MM.1S (cell line): Measurements from ENCODE around the gene SLC9A3.

Experiments
- DNase-seq: peaks from one replicate; pipeline ENCODE4 v3.0.0-alpha.2; 2015
- H2AFZ ChIP-seq: fragments of 300-600 bp; sonication (generic); 2 replicates; pipeline ENCODE4 v1.6.0; 2016; ENCODE audit warnings: antibody characterized with exemption, low read length
- H3F3A ChIP-seq: fragments of 300-600 bp; sonication (generic); 2 replicates; pipeline ENCODE4 v1.6.1; 2016; ENCODE audit warnings: mild to moderate bottlenecking, antibody characterized with exemption, low read length, moderate library complexity, mixed read lengths; ENCODE audit not compliant: insufficient read depth
- H3K27ac ChIP-seq: fragments of 300-600 bp; sonication (generic); 2 replicates; pipeline ENCODE4 v1.5.1; 2016; ENCODE audit warnings: mild to moderate bottlenecking, low read length
- H3K27me3 ChIP-seq: fragments of 300-600 bp; sonication (generic); replicated peaks from 2 replicates; pipeline ENCODE4 v1.6.0; 2016; ENCODE audit warnings: low read length; ENCODE audit not compliant: insufficient read depth
- H3K36me3 ChIP-seq: fragments of 300-600 bp; sonication (generic); replicated peaks from 2 replicates; pipeline ENCODE4 v1.6.1; 2016; ENCODE audit warnings: mild to moderate bottlenecking, low read length, mixed read lengths; ENCODE audit not compliant: insufficient read depth
- H3K4me1 ChIP-seq: fragments of 300-600 bp; sonication (generic); 2 replicates; pipeline ENCODE4 v1.6.1; 2016; ENCODE audit warnings: low read length, mixed read lengths
- H3K4me2 ChIP-seq: fragments of 300-600 bp; sonication (generic); 2 replicates; pipeline ENCODE4 v1.6.0; 2016; ENCODE audit warnings: low read depth, low read length
- H3K4me3 ChIP-seq: fragments of 300-600 bp; sonication (generic); 2 replicates; pipeline ENCODE4 v1.5.1; 2016; ENCODE audit warnings: low read length, mixed read lengths
- H3K79me2 ChIP-seq: fragments of 300-600 bp; sonication (generic); 2 replicates; pipeline ENCODE4 v1.6.1; 2016; ENCODE audit warnings: mixed run types, low read length, mixed read lengths
- H3K9ac ChIP-seq: fragments of 300-600 bp; sonication (generic); 2 replicates; pipeline ENCODE4 v1.6.1; 2016; ENCODE audit warnings: low read length, mixed read lengths
- H3K9me2 ChIP-seq: fragments of 300-600 bp; sonication (generic); replicated peaks from 2 replicates; pipeline ENCODE4 v1.6.1; 2016; ENCODE audit warnings: mild to moderate bottlenecking, low read length, mixed read lengths; ENCODE audit not compliant: insufficient read depth
- H3K9me3 ChIP-seq: fragments of 300-600 bp; sonication (generic); replicated peaks from 2 replicates; pipeline ENCODE4 v1.6.1; 2016; ENCODE audit warnings: mild to moderate bottlenecking, low read length, mixed read lengths; ENCODE audit not compliant: insufficient read depth
- H4K20me1 ChIP-seq: fragments of 300-600 bp; sonication (generic); 2 replicates; pipeline ENCODE4 v1.6.1; 2016; ENCODE audit warnings: mild to moderate bottlenecking, low read length, moderate library complexity, mixed read lengths; ENCODE audit not compliant: insufficient read depth
- EZH2 ChIP-seq: fragments of 300-600 bp; sonication (generic); optimal IDR thresholded peaks from 2 replicates; pipeline ENCODE3; 2017; ENCODE audit warnings: low read depth, mild to moderate bottlenecking, antibody characterized with exemption, low read length, mixed read lengths
- EZH2phosphoT487 ChIP-seq: fragments of 300-600 bp; sonication (generic); IDR thresholded peaks from 2 replicates; pipeline ENCODE4 v1.6.1; 2018; ENCODE audit warnings: antibody characterized with exemption, low read length
- TF ChIP-seq, protein P1 (sequence below): fragments of 300-600 bp; sonication (generic); IDR thresholded peaks from 2 replicates; pipeline ENCODE4 v1.5.1; 2016; ENCODE audit warnings: antibody characterized with exemption, low read length, mixed read lengths

Gene SLC9A3

GRCh38 chr5:572398-573019, 48.3 kb upstream of the SLC9A3 start:
- H3K9me2 ChIP-seq: no peaks in the 10 kb centered on the region
- H3K27me3 ChIP-seq: peaks cover 33% of the 10 kb centered on the region
- no peaks in the 10 kb centered on the region for H3K4me1 ChIP-seq
- no peak overlapping the region for H3K4me3 ChIP-seq
- H3K9me3 ChIP-seq: no peaks in the 10 kb centered on the region
- TF ChIP-seq, protein P1, sequence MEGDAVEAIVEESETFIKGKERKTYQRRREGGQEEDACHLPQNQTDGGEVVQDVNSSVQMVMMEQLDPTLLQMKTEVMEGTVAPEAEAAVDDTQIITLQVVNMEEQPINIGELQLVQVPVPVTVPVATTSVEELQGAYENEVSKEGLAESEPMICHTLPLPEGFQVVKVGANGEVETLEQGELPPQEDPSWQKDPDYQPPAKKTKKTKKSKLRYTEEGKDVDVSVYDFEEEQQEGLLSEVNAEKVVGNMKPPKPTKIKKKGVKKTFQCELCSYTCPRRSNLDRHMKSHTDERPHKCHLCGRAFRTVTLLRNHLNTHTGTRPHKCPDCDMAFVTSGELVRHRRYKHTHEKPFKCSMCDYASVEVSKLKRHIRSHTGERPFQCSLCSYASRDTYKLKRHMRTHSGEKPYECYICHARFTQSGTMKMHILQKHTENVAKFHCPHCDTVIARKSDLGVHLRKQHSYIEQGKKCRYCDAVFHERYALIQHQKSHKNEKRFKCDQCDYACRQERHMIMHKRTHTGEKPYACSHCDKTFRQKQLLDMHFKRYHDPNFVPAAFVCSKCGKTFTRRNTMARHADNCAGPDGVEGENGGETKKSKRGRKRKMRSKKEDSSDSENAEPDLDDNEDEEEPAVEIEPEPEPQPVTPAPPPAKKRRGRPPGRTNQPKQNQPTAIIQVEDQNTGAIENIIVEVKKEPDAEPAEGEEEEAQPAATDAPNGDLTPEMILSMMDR: no peak
- no peak for TF ChIP-seq EZH2phosphoT487
- TF ChIP-seq EZH2: no peak
- no peak overlapping the region for H2AFZ ChIP-seq
- DNase-seq: no peak
- no peak overlapping the region for H3K9ac ChIP-seq
- H3K36me3 ChIP-seq: no peaks in the 10 kb centered on the region
- no peaks in the 10 kb centered on the region for H3F3A ChIP-seq
- H3K79me2 ChIP-seq: no peaks in the 10 kb centered on the region
- no peak overlapping the region for H3K27ac ChIP-seq
- no peak overlapping the region for H3K4me2 ChIP-seq
- no peaks in the 10 kb centered on the region for H4K20me1 ChIP-seq

GRCh38 chr5:571791-572190, 47.5 kb upstream of the SLC9A3 start:
- no peaks in the 10 kb centered on the region for H3K79me2 ChIP-seq
- no peaks in the 10 kb centered on the region for H3K36me3 ChIP-seq
- no peak overlapping the region for H3K9ac ChIP-seq
- TF ChIP-seq, protein P1: no peak
- TF ChIP-seq EZH2: no peak
- TF ChIP-seq EZH2phosphoT487: no peak
- no peak overlapping the region for H3K4me2 ChIP-seq
- H3F3A ChIP-seq: no peaks in the 10 kb centered on the region
- no peak overlapping the region for H3K27ac ChIP-seq
- H3K9me3 ChIP-seq: no peaks in the 10 kb centered on the region
- H3K9me2 ChIP-seq: no peaks in the 10 kb centered on the region
- H4K20me1 ChIP-seq: no peaks in the 10 kb centered on the region
- peaks cover 40% of the 10 kb centered on the region for H3K27me3 ChIP-seq
- no peak overlapping the region for H2AFZ ChIP-seq
- DNase-seq: no peak
- no peak overlapping the region for H3K4me3 ChIP-seq
- H3K4me1 ChIP-seq: no peaks in the 10 kb centered on the region

- Histone ChIP-seq H3K79me2 (no peaks in the 10 kb centered on the region), H3F3A (no peaks in the 10 kb centered on the region), H3K27me3 (peaks cover 43% of the 10 kb centered on the region), H3K36me3 (no peaks in the 10 kb centered on the region), H3K9ac (no peak overlapping the region), H2AFZ (no peak overlapping the region), H3K4me2 (no peak overlapping the region), H4K20me1 (no peaks in the 10 kb centered on the region), H3K9me3 (no peaks in the 10 kb centered on the region), H3K4me3 (no peak overlapping the region), H3K27ac (no peak overlapping the region), H3K9me2 (no peaks in the 10 kb centered on the region), H3K4me1 (no peaks in the 10 kb centered on the region)
- no peak for DNase-seq
- TF ChIP-seq EZH2 (no peak), EZH2phosphoT487 (no peak)
- TF ChIP-seq, protein P1: no peak
Measured at GRCh38 chr5:570886-571285, 46.6 kb upstream of the SLC9A3 start.
